Stimulated activated CD8-positive, alpha-beta memory T cell treated with anti-CD3 and anti-CD28 coated beads, Interleukin-4, amount 100 ng/mL, for 4 hours (primary cell): Measurements from ENCODE around the gene UBE2J2.

Experiments used
- DNase-seq, 2 donors: peaks; one replicate each; pipeline ENCODE4 v3.0.0-alpha.2; 2020; ENCODE audit warnings: low read depth in 2 of 2, low spot score in 1 of 2

The UBE2J2 gene

GRCh38 chr1:1241588-1242219 is 31.9 kb downstream of the UBE2J2 start:
- no peak for DNase-seq

DNA sequence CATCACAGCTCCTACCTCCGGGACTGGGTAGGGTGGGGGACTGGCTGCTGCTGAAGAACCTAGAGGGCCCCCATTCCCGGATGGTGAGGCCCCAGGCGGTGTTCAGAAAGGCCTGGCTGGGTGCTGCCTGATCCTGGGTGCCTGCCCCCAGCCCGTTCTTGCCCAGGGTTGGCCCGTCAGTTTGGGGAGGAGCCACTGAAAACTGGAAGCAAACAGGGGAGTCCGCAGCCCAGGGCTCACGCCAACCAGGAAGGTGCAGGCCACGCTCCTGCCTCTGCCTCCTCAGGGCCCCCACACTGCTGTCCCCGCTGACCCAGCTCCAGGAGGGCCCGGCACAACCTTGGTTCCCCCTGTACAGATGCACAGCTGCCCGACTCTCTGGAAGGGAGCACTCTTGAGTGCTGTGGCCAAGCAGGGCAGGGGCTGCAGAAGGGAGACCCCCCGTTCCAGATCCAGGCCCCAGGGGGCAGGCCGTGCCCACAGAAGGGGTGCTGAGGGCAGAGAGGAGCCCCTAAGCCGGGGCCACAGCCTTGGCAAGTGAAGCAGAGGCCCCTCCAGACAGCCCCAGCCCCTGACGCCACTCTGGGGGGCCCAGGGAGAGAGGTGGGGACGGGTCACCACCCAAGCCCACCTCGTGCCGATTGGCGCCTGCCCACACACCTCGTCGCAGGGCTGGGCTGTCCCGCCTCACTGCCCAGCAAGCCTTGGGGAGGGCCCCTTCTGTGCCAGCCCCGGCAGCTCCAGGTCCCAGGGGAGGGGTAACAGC is 32.6 kb downstream of the UBE2J2 start:
- no peak for DNase-seq

- DNase-seq = no peak
Observed at GRCh38 chr1:1240348-1240732, 33.3 kb downstream of the UBE2J2 start.

DNA sequence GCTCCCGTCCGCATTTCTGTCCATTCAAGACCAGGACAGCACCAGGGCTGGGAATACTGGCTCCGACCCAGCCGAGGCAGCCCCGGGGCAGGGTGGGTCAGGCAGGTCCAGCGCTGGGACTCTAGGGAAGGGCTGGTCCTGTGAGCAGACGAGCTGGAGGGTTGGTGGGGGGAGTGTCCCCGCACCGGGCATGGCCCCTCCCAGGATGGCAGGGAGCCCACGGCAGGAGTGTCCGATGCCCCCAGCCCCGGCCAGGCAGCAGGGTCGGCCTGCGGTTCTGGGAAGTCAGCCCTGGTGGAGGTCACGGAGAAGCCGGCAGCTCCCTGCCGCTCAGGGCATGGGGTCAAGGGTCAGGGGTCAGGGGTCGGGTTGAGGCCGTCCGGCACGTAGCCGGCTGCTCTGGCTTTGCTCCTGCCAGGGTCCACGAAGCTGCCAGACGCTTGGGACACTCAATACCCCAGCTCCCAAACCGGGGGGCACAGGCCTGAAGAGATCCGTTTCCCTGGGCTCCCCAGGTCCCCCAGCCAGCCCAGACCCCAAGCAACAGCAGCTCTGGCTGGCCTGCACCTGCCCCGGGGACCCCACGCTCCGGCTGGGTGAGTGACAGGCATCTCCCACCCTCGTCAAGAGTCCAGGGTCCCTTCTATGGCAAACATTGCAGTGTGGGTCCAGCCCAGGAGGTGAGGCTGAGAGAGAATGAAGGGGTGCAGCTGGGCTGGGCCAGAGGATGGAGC is 33.9 kb downstream of the UBE2J2 start:
- no peak for DNase-seq

DNA sequence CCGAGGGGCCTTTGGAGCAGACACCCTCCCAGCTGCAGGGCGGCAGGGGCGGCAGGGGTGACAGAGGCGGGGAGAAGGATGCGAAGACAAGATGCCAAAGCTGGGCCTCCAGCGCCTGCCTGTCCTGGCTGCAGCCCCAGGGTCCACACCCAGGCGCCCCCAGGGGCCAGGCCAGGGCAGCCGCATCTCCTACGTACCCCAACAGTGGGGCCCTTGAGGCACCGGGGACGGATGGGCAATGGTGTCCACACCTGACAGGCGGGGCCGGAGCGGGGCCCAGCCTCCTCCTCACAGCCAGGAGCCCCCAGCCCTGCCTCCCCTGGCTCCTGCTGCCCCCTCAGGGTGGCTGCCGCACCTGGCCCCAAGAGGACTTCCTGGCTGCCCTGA is 34.4 kb downstream of the UBE2J2 start:
- no peak for DNase-seq

DNA sequence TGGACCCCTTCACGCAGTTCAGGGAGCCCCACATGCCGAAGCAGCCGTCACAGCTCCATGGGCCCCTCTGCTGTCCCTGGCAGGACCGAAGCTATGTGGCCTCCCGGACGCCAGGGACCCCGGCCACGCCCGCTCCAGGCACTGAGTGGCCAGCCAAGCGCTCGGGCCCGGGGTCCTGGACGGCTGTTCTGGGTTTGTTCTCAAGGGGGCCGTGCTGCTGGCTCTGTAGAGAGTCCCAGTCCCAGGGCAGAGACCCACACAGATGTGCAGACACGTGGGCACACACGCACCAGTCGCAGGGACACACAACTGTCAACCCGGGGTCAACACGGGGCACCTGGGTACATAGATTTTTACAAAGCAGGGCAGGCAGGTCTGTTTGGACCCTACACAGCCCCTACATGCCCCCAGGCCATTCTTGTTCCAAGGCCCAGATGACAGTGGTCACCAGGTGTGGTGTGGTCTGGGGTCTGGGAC is 34.9 kb downstream of the UBE2J2 start:
- DNase-seq = no peak

GRCh38 chr1:1237874-1238701 is 35.6 kb downstream of the UBE2J2 start:
- DNase-seq = no peak

DNA sequence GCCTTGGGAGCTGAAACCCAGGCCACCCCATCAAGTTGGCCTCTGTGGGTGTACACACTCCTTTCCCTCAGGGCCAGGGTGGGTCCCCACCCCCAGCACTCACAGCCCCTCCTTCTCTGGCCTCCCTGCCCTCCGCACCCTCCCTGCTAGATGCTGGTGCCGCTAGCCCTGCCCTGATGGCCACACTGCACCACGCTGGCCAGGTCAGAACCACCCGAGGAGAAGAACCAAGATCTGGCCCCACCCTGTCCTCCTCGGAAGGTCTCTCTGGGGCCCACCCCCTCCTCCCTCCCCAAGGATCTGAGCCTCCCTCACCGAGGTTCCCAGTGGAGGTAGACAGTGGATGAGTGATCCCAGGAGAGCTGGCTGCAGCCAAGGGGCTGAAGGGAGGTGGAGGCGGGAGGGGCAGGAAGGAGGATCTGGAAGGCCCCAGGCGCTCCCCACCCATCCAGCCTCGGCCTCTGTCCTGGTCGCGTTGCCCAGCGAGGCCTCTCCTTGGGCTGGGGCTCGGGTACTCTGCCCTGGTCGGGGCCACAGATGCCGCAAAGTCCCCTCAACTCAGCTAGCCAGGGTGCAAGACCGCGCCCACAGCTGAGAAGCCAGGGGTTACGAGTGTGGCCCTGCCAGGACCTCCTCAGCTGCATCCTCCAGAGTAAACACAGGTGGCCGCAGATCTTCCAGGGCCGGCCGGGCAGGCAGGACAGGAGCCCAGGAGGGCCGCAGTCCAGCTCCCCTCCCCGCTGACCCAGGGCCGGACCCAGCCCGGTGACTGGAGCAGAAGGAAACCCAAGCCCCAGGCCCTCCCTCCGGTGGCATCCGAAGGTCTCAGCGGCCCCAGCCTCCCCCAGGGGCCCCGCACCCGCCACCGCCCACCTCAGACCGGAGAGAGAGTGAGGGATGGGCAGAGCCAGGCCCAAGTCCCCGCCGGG is 36.4 kb downstream of the UBE2J2 start:
- DNase-seq = no peak

DNA sequence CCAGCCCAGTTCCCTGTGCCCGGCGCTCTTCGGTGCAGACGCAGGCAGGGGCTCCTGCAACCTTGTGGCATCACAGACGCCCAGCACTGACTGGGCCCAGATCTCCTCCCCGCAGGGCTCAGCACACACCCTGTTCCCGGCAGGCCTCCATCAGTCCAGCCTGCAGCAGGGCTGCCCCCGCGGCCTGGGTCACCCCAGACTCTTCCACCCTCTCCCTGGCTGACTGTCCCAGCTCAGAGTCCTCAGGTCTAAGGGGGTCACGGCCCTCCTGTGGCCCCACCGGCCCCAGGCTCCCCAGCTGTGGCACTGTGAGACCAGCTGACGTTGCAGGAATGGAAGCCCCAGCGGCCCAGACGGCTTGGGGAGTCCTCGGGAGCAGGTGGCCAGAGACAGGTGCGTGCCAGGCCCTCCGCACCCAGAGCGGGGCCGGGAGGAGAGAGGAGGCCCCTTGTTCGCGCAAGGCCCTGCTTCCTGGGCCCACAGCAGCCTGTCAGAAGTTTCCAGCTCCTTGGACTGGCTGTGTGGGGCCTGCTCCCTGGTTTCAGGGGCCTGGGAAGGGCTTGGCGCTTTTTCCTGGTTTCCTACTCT is 37.4 kb downstream of the UBE2J2 start:
- no peak for DNase-seq

GRCh38 chr1:1235016-1235744 is 38.5 kb downstream of the UBE2J2 start:
- DNase-seq = no peak

DNA sequence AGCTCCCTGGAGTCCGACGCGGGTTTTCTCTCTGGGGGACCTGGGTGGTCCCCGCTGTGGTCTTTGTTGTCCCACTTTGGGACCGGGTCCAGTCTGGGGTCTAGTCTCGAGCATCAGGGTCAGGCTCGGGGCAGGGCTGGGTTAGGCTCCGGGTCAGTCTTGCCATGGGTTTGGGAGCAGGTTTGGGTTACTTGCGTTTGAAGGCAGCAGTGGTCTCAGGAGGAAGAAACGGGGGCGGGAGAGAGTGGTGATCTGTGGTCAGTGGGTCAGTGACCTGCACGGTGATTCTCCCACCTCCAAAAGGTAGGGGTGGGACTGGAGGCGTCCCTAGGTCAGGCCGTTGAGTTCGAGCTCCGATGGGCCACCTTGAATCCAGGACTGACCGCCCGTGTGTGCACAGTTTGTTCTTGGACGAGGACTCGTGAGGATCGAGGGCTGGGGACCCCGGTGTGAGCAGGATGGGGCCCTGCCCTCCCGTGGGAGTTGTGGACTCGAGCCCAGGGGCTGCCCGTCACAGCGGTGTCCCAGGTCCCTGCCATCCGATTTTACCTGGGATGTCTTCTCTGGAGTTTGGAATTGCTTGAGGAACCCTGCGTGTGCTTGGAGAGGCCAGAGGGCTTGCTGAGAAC is 39.4 kb downstream of the UBE2J2 start:
- DNase-seq = no peak

- DNase-seq = no peak
Observed at GRCh38 chr1:1233567-1233892, 40.1 kb downstream of the UBE2J2 start.

GRCh38 chr1:1232796-1233566 is 40.7 kb downstream of the UBE2J2 start:
- no peak for DNase-seq

GRCh38 chr1:1232208-1232795 is 41.4 kb downstream of the UBE2J2 start, which contains the start of gene B3GALT6:
B3GALT6 (plus strand) TSS chr1:1232237; CDS start chr1:1232279, 42 bp downstream.
- no peak for DNase-seq

- peak; percentile 90 to 95 for DNase-seq
Observed at GRCh38 chr1:1231400-1232207, 42.0 kb downstream of the UBE2J2 start, which contains the start of gene SDF4. SDF4 (minus strand) TSS chr1:1232001; CDS start chr1:1228772, 3,229 bp downstream.

- DNase-seq = no peak
Observed at GRCh38 chr1:1230656-1231399, 42.8 kb downstream of the UBE2J2 start.
